SK-N-SH (cell line): ENCODE results near the gene WDR90. TPM values are rescaled to one million over a fixed set of nuclear protein-coding genes. Genes with fewer than 3 reads are reported as not detected.

Source experiments
- CTCF ChIA-PET: fragments of 300-600, 350-600 bp; formaldehyde crosslinking; extraction: SDS; loops from one replicate; lab custom pipeline; 2021; lab: Yijun Ruan, JAX
- POLR2A ChIA-PET: fragments of 350-600 bp; sonication (Branson Sonifier 250); formaldehyde crosslinking; extraction: SDS; loops from one replicate; lab custom pipeline; 2020; ENCODE audit warnings: antibody characterized with exemption, inconsistent platforms; lab: Yijun Ruan, JAX
- DNase-seq: peaks from one replicate; pipeline ENCODE4 v3.0.0; 2012
- H2AFZ ChIP-seq: fragments of 200-600 bp; sonication (generic); 2 replicates; pipeline ENCODE4 v1.8.1; 2016; ENCODE audit warnings: antibody characterized with exemption, mild to moderate bottlenecking, low read depth
- H3F3A ChIP-seq: fragments of 200-600 bp; sonication (generic); replicated peaks from 2 replicates; pipeline ENCODE3; 2016; ENCODE audit warnings: antibody characterized with exemption, mild to moderate bottlenecking; ENCODE audit not compliant: insufficient read depth
- H3K27ac ChIP-seq, 2 experiments: fragments of 200-500 bp in 1 of 2; fragments of 200-600 bp in 1 of 2; sonication (Bioruptor generic) in 1 of 2; sonication (generic), shearing (Covaris generic) in 1 of 2; 2 replicates each; pipeline versions ENCODE4 v1.5.1 to v1.6.1; 2014 to 2016; ENCODE audit warnings: low read depth in 2 of 2, inconsistent platforms in 1 of 2, low read length in 1 of 2, mild to moderate bottlenecking in 1 of 2, mixed read lengths in 1 of 2
- H3K27me3 ChIP-seq: fragments of 200-600 bp; sonication (generic), shearing (Covaris generic); 2 replicates; pipeline ENCODE4 v1.6.1; 2016; ENCODE audit warnings: mixed run types; ENCODE audit not compliant: insufficient read depth
- H3K36me3 ChIP-seq, 2 experiments: fragments of 200-500 bp in 1 of 2; fragments of 200-600 bp in 1 of 2; sonication (Bioruptor generic) in 1 of 2; sonication (generic) in 1 of 2; replicated peaks in 1 of 2; 2 replicates each; pipeline versions ENCODE3 to v1.5.1; 2014 to 2016; ENCODE audit warnings: low read length in 1 of 2, mild to moderate bottlenecking in 1 of 2; ENCODE audit not compliant: insufficient read depth in 2 of 2, control insufficient read depth in 1 of 2
- H3K4me1 ChIP-seq, 2 experiments: fragments of 200-500 bp in 1 of 2; fragments of 200-600 bp in 1 of 2; sonication (Bioruptor generic) in 1 of 2; sonication (generic), shearing (Covaris generic) in 1 of 2; 2 replicates each; pipeline versions ENCODE4 v1.5.1 to v1.6.1; 2014 to 2016; ENCODE audit warnings: low read depth in 1 of 2, low read length in 1 of 2, mixed run types in 1 of 2; ENCODE audit not compliant: insufficient read depth in 2 of 2, control insufficient read depth in 1 of 2
- H3K4me2 ChIP-seq: fragments of 200-600 bp; sonication (generic), shearing (Covaris generic); 2 replicates; pipeline ENCODE4 v1.6.1; 2017; ENCODE audit warnings: mixed run types
- H3K4me3 ChIP-seq, 2 experiments: fragments of 200-500 bp in 1 of 2; fragments of 200-600 bp in 1 of 2; sonication (Bioruptor generic) in 1 of 2; sonication (generic), shearing (Covaris generic) in 1 of 2; 2 replicates each; pipeline versions ENCODE4 v1.5.1 to v1.8.1; 2014 to 2016; ENCODE audit warnings: low read depth in 2 of 2, inconsistent platforms in 1 of 2, low read length in 1 of 2, mild to moderate bottlenecking in 1 of 2, mixed read lengths in 1 of 2, moderate library complexity in 1 of 2
- H3K79me2 ChIP-seq: fragments of 200-600 bp; sonication (generic); 2 replicates; pipeline ENCODE4 v1.8.1; 2017; ENCODE audit warnings: mild to moderate bottlenecking; ENCODE audit not compliant: insufficient read depth
- H3K9ac ChIP-seq: fragments of 200-600 bp; sonication (generic); 2 replicates; pipeline ENCODE4 v1.6.1; 2017; ENCODE audit warnings: mixed run types
- H3K9me2 ChIP-seq: fragments of 200-600 bp; sonication (generic); 2 replicates; pipeline ENCODE4 v1.6.1; 2017; ENCODE audit warnings: mixed run types
- H3K9me3 ChIP-seq: fragments of 200-600 bp; sonication (generic); 2 replicates; pipeline ENCODE4 v1.6.1; 2017; ENCODE audit warnings: mixed run types, mild to moderate bottlenecking, moderate library complexity
- H4K20me1 ChIP-seq: fragments of 200-600 bp; sonication (generic); 2 replicates; pipeline ENCODE4 v1.6.1; 2017; ENCODE audit warnings: mild to moderate bottlenecking, mixed run types; ENCODE audit not compliant: insufficient read depth
- CHD2 ChIP-seq: fragments of 150-350 bp; IDR thresholded peaks from 2 replicates; pipeline ENCODE4 v1.6.1; 2018; ENCODE audit warnings: low read length; ENCODE audit not compliant: partially characterized antibody
- CTCF ChIP-seq: fragments of 200-600 bp; sonication (generic); IDR thresholded peaks from 2 replicates; pipeline ENCODE4 v1.6.1; 2017; ENCODE audit warnings: antibody characterized with exemption, mild to moderate bottlenecking, moderate library complexity
- ELF1 ChIP-seq: IDR thresholded peaks from 2 replicates; pipeline ENCODE4 v1.4.0; 2012
- EP300 ChIP-seq, 2 experiments: IDR thresholded peaks; 2 replicates each; pipeline versions ENCODE4 v1.4.0 to v1.6.1; 2012; ENCODE audit warnings: borderline replicate concordance in 1 of 2, low read depth in 1 of 2, low read length in 1 of 2
- EZH2phosphoT487 ChIP-seq: fragments of 200-600 bp; sonication (generic); IDR thresholded peaks from 2 replicates; pipeline ENCODE4 v1.6.1; 2017; ENCODE audit warnings: low read depth, mixed run types, mild to moderate bottlenecking, antibody characterized with exemption, moderate library complexity, borderline replicate concordance
- FOSL2 ChIP-seq: IDR thresholded peaks from 2 replicates; pipeline ENCODE4 v1.4.0; 2012; ENCODE audit warnings: low read depth, mild to moderate bottlenecking, moderate library complexity, borderline replicate concordance
- FOXJ3 ChIP-seq: sonication (generic); formaldehyde crosslinking; IDR thresholded peaks from 2 replicates; pipeline ENCODE4 v1.5.1; 2020; ENCODE audit warnings: mild to moderate bottlenecking, missing genetic modification reagents
- FOXM1 ChIP-seq: IDR thresholded peaks from 2 replicates; pipeline ENCODE4 v1.4.0; 2012; ENCODE audit warnings: low read depth, mild to moderate bottlenecking
- MEF2A ChIP-seq: IDR thresholded peaks from 2 replicates; pipeline ENCODE4 v1.4.0; 2012; ENCODE audit warnings: low read depth, borderline replicate concordance
- NFIC ChIP-seq: IDR thresholded peaks from 2 replicates; pipeline ENCODE4 v1.4.0; 2012; ENCODE audit warnings: borderline replicate concordance
- NRF1 ChIP-seq: IDR thresholded peaks from 2 replicates; pipeline ENCODE4 v1.6.1; 2012; ENCODE audit warnings: low read depth, mild to moderate bottlenecking, low read length
- PBX3 ChIP-seq: IDR thresholded peaks from 2 replicates; pipeline ENCODE4; 2012
- POLR2AphosphoS5 ChIP-seq: IDR thresholded peaks from 2 replicates; pipeline ENCODE4 v1.6.1; 2012; ENCODE audit warnings: low read depth, low read length
- RAD21 ChIP-seq: IDR thresholded peaks from 2 replicates; pipeline ENCODE4 v1.6.1; 2012; ENCODE audit warnings: mild to moderate bottlenecking, low read length
- RCOR1 ChIP-seq: fragments of 150-350 bp; IDR thresholded peaks from 2 replicates; pipeline ENCODE4 v1.6.1; 2017; ENCODE audit warnings: antibody characterized with exemption, low read length
- REST ChIP-seq: IDR thresholded peaks from 2 replicates; pipeline ENCODE4 v1.6.1; 2012; ENCODE audit warnings: mild to moderate bottlenecking, low read depth, low read length, moderate library complexity
- RXRA ChIP-seq: IDR thresholded peaks from 2 replicates; pipeline ENCODE4 v1.4.0; 2012; ENCODE audit warnings: low read depth, mild to moderate bottlenecking, borderline replicate concordance
- SIN3A ChIP-seq: IDR thresholded peaks from 2 replicates; pipeline ENCODE4 v1.6.1; 2012; ENCODE audit warnings: low read depth, mild to moderate bottlenecking, low read length, moderate library complexity, borderline replicate concordance
- SMC3 ChIP-seq: IDR thresholded peaks from 2 replicates; pipeline ENCODE4 v1.6.1; 2012; ENCODE audit warnings: low read depth, low read length, improper control_type of control experiment
- TEAD4 ChIP-seq: IDR thresholded peaks from 2 replicates; pipeline ENCODE4 v1.4.0; 2012; ENCODE audit warnings: mild to moderate bottlenecking, borderline replicate concordance; ENCODE audit not compliant: insufficient read depth
- USF1 ChIP-seq: IDR thresholded peaks from 2 replicates; pipeline ENCODE4 v1.4.0; 2012; ENCODE audit warnings: low read depth, borderline replicate concordance
- USF2 ChIP-seq: fragments of 150-350 bp; IDR thresholded peaks from 2 replicates; pipeline ENCODE4 v1.6.1; 2017; ENCODE audit warnings: antibody characterized with exemption, low read length, low read depth, borderline replicate concordance
- YY1 ChIP-seq: IDR thresholded peaks from 2 replicates; pipeline ENCODE4 v1.4.0; 2012; ENCODE audit warnings: low read depth, mild to moderate bottlenecking
- WGBS: methylation state at CpG from one replicate; pipeline ENCODE4 v1.1.6; 2017; ENCODE audit warnings: low lambda C conversion rate; 5-methylcytosine and 5-hydroxymethylcytosine counted together
- polyA plus RNA-seq, 3 experiments: library from polyadenylated mRNA; depleted of rRNA; stranded (reverse); fragments of >200 nt; gene quantifications; 2 replicates each; pipeline ENCODE4 v1.2.3, GENCODE V29; 2012

Gene WDR90
- polyA plus RNA-seq, 1 of the 3 experiments (the other 2 are of a cell fraction) = 32.0 TPM

GRCh38 chr16:648781-649589 lies at the start of gene WDR90 (continued):
- TF ChIP-seq USF1 = peak; percentile 98
- peak; percentile 97 for TF ChIP-seq SIN3A
- TF ChIP-seq MEF2A = no peak
- no peak for TF ChIP-seq TEAD4
- TF ChIP-seq, all 33 proteins: peak for 11

- H3K4me1 ChIP-seq = peaks cover 0 to 6% of the 10 kb centered on the region in 2 experiments; a peak in 1 of 4 replicates
- no peaks in the 10 kb centered on the region for H3K9me2 ChIP-seq
- H3K4me3 ChIP-seq = no peak overlapping the region; a peak in 1 of 4 replicates
- H4K20me1 ChIP-seq = peaks cover 11% of the 10 kb centered on the region; the same call in 1 of the 2 replicates
- ChIA-PET POLR2A (no interaction called here), CTCF (interaction anchor here (0.9 to 1.9 kb wide), 9 partner anchors 8 to 209 kb away, joined by 3 to 11 read pairs (median 4); partner anchors contain the start of gene RAB40C)
- H3K79me2 ChIP-seq = peaks cover 66% of the 10 kb centered on the region
- DNase-seq = peak; percentile 70
- no peak overlapping the region for H3K9ac ChIP-seq
- H3K27me3 ChIP-seq = no peaks in the 10 kb centered on the region
- peaks cover 5% of the 10 kb centered on the region for H3F3A ChIP-seq
- peaks cover 2 to 11% of the 10 kb centered on the region in 2 experiments for H3K36me3 ChIP-seq
- no peak overlapping the region for H3K27ac ChIP-seq
- no peak overlapping the region for H2AFZ ChIP-seq
- H3K9me3 ChIP-seq = no peaks in the 10 kb centered on the region
- no peak overlapping the region for H3K4me2 ChIP-seq
- WGBS = 60% methylated on average over 7 of the region's 7 CpGs
- TF ChIP-seq NFIC = no peak
- no peak for TF ChIP-seq YY1
- TF ChIP-seq EP300 (IDR thresholded peaks at IDR 0.05; ENCODE audit: borderline replicate concordance in 1 of 2, low read depth in 1 of 2, low read length in 1 of 2) = no peak
- TF ChIP-seq REST = no peak
- TF ChIP-seq ELF1 = no peak
- TF ChIP-seq CTCF = peak; percentile 30; the same call in 1 of the 2 replicates
- no peak for TF ChIP-seq MEF2A
- no peak for TF ChIP-seq RCOR1
- TF ChIP-seq CHD2 = no peak
- TF ChIP-seq POLR2AphosphoS5 = no peak
- TF ChIP-seq FOXJ3 (CRISPR knock-in tag) = no peak
- TF ChIP-seq PBX3 = no peak
- no peak for TF ChIP-seq FOXM1
- peak; percentile 26; the same call in 1 of the 2 replicates for TF ChIP-seq SMC3
- no peak for TF ChIP-seq NRF1
- TF ChIP-seq USF2 = no peak
- no peak for TF ChIP-seq FOSL2
- no peak for TF ChIP-seq RXRA
- no peak for TF ChIP-seq EZH2phosphoT487
- peak; percentile 37 for TF ChIP-seq RAD21
Observed at GRCh38 chr16:600781-601180, 48.4 kb upstream of the WDR90 start.
